GM19099 (cell line): ENCODE measurements around the gene GNAS-AS1.

ENCODE experiments used
- POLR2A ChIP-seq: IDR thresholded peaks from 3 replicates; pipeline ENCODE4 v1.6.1; 2011; ENCODE audit warnings: low read depth; ENCODE audit not compliant: insufficient read length; ENCODE audit errors: extremely low read depth

GNAS-AS1 gene

DNA sequence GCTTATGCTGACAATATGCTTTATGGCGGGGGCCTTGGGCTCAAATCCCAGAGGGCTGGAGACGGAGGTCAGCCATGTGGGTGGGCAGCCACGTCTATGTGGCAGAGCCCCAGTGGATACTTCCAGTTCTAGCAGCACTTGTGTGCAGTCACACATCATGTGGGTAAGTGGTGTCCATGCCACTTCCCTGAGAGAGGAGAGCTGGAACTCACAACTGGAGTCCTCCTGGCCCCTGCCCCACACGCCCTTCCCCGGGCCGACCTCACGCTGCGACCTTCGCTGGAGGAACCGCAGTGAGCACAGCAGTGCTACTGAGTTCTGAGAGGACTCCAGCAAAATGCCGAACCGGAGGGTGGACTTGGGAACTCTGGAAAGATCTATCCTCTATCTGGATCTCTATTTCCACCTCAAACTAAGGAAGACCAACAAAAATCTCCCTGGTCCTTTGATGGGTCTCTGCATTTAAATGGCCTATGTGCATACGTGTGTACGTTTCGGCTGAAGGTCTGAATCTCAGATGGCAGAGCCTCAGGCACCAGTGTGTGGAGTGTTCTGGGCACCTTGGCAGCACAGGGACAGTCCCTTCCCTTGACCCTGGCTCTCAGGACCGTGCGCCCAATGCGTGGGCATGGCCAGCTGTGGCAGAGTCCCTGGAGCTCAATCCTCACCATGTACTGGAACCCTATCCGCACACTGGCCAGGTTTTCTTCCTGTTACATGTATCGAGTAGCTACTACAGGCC is 55.4 kb downstream of the GNAS-AS1 start:
- no peak for TF ChIP-seq POLR2A

DNA sequence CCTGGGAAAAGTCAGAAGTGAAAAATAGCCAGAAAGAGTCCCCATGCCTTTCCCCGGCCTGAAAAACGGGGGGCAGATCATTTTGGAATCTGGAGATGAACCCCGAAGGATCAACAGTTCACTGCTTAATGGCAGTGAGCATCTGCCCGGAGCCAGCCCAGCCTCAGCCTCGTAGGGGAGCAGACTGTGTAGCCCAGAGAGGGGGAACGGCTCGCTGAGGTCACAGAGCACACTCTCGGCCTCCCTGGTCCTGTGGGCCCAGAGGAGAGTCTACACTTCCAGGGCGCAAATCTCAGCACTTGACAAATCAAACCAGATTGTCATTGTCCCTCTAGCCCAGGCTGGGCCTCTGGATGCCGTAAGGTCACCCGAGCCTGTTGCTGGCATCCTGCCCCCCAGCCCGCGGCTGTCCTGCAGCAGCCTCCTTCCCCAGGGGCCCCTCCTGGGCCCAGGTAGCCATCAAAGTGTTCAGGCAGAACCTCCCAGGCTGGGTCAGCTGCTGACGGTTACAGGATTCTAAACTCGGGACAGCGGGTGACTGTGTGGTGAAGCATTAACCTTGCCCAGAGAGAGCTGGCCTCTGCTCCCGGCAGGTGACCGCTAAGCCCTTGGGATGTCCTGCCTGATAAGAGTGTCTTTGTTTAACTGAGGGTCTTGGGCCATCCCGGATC is 56.1 kb downstream of the GNAS-AS1 start:
- TF ChIP-seq POLR2A, result no peak

DNA sequence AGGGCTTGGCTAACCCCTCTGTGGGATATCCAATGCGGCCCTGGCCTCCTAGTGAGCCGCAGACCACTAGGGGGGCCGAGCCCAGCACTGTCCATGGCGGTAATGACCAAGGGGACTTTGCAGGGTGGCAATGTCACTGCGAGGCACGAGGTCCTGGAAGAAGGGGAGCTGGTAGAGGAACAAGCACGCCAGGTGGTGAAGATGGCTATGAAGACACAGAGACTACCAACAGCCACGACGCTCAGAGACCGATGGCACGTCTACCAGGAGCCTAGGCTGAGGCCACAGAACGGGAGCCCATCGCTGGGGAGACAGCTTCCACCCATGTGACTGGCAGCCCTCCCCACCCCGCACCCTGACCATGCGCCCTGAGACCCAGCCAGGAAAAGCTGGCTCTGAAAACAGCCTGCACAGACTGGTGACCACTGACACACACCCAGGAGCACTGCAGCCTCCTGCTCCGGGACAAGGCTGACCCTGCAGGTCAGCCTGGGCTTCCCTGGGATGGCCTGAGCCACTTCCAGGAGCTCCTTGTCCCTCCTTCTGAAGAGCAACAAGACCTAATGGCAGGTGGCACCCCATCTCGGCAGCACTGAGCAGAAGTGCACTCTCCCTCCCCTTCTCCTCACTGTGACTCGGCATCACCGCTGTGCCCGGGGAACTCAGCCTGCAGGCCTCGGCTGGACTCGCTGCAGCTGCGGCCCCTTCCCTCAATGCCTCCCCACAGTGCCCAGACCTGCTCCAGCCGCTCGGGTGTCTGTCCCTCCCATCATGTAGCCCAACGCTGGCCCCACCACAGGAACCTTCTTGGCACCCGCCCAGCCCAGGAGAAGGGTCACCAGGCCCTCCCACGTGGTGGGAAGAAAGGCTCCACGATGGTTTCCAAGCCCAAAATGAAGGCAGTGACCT is 56.9 kb downstream of the GNAS-AS1 start:
- no peak for TF ChIP-seq POLR2A

DNA sequence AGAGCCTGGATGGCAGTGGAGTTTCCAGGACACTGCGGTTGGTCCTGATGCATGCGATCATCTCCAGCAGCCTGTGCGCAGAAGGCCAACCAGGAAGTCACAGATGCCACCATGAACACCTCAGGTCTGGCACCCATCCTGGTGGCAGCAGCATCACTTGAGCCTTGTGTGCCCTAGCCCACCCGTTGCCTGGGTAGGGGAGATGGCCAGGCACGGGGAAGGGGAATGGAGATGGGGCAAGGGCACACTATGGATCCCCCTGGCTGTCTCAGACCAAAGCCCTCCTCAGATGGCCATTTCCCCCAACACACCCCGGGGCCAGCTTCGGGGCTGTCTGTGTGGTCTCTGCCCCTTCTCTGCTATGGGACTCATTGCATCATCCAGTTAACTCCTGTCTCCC is 58.3 kb downstream of the GNAS-AS1 start:
- no peak for TF ChIP-seq POLR2A

DNA sequence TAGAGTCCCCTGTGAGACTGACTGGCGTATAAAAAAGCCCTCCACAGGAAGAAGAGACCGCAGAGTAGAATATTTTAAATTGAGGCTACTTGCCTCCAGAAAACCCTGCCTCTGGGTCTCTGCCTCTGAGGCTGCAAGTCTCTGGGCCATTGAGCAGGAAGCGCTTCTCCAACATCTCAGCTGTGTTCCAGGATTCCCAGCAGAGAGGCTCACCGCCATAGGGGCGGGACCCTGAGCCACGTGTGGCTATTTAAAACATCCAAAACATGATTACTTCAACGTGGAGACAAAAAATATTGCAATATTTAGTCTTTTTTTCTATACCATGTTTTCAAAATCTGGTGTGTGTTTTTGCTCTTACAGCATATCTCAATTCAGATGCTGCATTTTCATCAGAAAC is 59.4 kb downstream of the GNAS-AS1 start:
- no peak for TF ChIP-seq POLR2A

DNA sequence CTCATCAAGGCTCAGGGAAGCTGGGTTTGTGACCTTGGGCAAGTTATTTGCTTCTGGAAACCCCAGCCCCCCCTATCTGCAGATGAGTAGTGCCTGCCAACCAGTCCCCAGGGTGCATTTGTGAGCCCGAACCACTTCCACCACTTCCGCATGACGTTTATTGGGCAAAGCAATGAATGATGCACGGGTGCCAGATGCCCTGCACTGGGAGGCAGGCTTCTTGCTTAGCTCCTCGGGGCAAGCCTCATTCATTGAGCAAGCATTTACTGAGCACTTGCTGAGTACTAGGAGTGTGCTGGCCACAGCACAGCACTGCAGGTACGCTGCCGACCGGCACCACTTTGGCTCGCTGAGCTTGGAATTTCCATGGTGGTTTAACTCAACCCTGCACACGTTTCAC is 60.2 kb downstream of the GNAS-AS1 start:
- no peak for TF ChIP-seq POLR2A

DNA sequence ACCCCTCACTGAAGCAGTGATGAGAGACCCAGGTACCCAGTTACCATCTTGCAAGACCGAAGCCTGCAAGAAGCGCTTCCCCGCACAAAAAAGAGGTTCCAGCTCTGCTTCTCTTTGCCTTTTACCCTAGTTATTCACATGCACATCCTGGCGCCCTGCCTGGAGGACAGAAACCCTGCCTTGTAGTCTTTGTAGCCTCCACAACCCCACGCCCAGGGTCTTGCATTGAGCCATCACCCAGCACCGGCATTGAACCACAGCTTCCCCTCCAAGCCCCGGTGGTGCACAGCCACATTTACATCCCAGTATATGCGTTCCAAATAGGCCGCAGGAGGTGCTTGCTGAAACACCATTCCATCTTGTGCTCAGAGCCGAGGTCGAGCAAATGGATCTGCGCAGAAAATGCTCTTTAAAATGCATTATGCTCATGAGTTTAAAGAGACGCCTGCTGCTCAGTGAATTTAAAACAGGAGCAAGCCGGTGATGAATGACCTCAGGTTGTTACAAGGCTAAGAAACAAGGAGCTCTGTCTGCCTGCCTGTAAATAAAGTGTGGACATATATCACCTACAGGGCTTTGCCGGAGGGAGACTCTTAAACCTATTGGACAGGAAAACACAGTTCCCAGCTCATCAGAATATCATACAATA is 61.7 kb downstream of the GNAS-AS1 start:
- no peak for TF ChIP-seq POLR2A

DNA sequence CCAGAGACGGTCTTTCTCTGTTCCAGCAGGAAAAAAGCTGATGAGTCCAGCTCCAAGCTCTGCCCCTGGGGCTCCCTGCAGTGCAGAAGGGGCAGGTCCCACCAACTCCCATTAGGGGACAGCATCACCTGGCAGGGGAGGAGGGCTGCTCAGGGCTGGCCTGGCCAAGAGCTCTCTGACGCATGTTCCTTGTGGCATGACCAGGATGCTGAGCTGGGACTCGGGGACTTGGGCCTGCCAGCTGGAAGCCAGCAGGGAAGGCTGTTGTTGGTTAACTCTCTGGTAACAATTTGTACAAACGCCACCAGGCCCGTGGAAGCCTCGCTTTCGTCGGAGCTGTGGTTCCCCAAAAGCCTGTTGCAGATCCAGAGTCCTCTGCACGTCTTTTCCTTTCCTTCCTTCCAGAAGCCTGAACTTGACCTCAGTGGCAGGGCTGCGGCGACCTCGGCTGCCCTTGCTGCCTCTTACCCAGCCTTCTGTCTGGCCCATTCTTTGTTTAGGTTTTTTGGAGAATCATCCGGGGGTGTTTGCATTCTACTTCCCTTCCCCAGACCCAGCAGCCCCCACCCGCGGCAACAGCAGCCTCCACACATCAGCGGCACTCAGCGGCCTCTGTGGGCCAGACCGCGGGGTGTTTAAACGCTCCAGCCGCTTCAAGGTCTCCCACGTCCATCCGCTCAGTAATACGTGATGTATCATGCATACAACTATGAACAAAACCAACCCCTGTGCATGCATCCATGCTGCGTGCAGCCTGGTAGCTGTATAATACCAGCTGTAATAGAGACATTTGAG is 63.3 kb downstream of the GNAS-AS1 start:
- TF ChIP-seq POLR2A, result no peak

DNA sequence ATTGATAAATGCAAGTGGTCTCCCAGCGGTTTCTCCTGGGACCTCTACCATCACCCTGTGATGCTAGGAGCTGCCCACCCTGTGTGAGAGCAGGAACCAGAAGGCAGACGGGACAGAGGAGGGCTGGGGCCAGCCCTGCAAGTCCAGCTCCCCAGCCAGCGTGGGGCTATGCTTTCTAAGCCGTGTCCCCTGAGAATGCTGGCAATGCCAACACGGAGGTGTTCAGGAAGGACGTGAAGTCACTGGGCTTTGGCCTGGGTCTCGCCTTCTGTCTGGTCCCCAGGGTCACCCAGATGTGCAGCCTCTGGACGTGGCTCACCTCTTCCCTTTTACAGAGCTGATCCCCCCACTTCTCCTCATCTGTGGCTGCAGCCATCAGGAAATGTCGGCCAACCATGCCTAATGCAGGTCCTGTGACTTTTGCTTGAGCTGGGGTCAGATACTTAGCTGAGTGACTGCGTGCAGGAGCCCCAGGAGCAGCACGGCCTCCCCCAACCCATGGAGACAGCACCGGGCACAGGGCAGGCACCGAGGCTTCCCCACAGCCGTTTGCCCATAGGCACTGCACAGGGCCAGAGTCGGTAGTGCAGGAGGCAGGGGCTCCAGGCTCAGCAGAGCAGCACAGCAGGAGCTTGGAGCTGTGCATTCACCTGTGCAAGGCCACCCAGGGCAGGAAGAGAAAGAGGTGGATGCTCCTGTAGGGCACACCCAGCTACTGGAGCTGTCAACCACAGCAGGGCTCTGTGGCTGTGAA is 66.2 kb downstream of the GNAS-AS1 start:
- no peak for TF ChIP-seq POLR2A

DNA sequence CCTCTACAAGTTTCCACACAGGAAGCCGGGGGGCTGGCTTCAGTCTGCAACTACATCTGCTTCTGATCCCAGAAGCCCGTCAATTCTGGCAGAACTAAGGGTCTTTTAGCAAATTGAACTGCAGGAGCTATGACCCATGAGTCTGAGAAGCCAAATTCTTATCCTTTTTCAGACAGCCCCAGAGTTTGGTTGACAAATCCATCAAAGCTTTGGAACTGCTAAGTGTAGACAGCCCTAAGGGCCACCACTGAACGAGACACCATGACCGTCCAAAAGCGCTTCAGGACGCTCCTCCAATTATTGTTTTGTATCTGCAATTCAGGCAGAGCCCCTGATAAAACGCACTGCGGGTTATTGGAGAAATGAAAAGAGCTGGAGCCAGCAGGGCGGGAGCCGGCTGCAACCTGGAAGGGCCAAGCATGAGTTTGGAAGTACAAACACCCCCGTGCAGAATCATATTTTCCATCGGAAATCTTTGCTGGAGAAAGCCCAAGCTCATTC is 67.1 kb downstream of the GNAS-AS1 start:
- no peak for TF ChIP-seq POLR2A

DNA sequence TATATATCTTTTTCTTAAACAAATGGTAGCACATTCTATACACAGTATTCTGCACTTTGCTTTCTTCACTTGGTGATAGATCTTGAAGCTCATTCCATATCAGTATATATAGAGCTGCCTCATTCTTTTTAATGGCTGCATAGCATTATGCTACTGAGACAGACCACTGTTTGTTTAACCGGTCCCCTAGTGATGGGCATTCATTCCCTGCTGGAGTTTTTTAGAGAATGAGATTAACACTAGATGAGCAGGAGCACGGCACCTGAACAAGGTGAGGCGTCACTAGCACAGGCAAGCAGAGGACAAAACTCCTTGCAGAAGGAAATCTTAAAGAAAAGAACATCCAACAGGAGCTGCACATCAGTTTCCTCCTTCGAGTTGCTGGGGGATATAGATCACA is 69.6 kb downstream of the GNAS-AS1 start:
- no peak for TF ChIP-seq POLR2A

DNA sequence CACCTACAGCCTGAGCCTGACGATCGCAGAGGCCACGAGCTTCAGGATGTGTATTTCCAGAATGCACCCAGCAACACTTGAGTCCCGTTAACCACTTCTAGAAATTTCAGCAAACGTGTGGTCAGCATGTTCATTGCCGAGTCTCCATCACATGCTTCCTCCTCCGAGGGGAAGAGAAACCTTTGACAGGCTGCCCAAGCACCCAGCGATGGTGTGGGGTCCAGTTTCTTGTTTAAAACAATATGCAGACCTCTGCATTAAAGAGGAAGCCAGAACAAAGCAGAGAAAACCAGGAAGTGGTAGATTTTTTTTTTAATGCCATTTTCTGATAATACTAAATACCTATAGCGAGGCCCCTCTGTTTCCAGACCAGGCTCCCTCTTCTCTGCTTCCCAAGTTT is 71.9 kb downstream of the GNAS-AS1 start:
- TF ChIP-seq POLR2A, result no peak

DNA sequence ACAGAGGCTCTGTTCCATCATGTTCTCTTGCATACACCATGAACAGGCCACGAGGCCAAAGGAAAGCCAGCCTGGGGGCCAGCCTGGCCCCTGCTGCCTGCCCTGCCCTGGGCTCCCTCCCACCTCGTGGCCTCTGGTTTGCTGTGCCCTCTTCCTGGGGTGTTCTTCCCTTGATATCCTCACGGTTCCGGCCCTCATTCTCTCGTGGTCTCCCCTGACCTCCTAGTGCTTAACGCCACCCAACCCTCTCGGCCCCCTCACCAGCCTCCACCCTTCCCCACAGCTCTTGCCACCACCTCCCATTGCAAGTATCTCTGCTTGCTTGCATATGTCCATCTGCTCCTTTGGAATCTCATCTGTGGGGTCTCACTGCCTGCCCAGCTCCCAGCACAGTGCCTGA is 73.0 kb downstream of the GNAS-AS1 start:
- TF ChIP-seq POLR2A, result no peak
